Mucosa of gallbladder (tissue), 1 donor: ENCODE data around the gene THSD4. TPM values are rescaled to one million over a fixed set of nuclear protein-coding genes. Genes with fewer than 3 reads are reported as not detected.

Experiments used
- DNase-seq: peaks from one replicate; pipeline ENCODE4 v3.0.0-alpha.2; 2020; ENCODE audit warnings: low spot score
- total RNA-seq: library from RNA; stranded (reverse); gene quantifications from one replicate; pipeline ENCODE4 v1.2.1, GENCODE V29; 2021
- donor health status: DM: no; HTN: no; CAD: no.

The THSD4 gene
- total RNA-seq, 1 donor from 2014 or later = 71.2 TPM

DNA sequence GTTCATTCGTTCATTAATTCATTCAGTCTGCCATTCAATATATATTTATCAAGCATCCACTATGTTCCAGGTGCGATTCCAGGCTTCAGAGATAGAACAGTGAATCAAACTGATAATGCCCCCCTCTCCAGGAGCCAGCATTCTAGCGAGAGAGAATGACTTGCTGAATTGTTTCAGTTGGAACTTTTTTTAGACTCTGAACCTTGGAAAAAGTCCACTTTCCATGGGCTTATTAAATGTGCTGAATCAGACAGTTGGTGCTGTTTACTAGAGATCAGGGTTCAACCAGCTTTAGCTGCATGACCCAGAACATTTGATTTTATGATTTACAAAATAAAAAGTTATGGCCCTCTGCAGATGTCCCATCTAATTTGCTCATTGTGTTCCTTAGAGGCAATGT is 213.2 kb downstream of the THSD4 start:
- DNase-seq = no peak

- peak; percentile 21 for DNase-seq
Observed at GRCh38 chr15:71329041-71329440, 213.8 kb downstream of the THSD4 start.

GRCh38 chr15:71329497-71330260 is 214.4 kb downstream of the THSD4 start:
- peak; percentile 29 for DNase-seq

DNA sequence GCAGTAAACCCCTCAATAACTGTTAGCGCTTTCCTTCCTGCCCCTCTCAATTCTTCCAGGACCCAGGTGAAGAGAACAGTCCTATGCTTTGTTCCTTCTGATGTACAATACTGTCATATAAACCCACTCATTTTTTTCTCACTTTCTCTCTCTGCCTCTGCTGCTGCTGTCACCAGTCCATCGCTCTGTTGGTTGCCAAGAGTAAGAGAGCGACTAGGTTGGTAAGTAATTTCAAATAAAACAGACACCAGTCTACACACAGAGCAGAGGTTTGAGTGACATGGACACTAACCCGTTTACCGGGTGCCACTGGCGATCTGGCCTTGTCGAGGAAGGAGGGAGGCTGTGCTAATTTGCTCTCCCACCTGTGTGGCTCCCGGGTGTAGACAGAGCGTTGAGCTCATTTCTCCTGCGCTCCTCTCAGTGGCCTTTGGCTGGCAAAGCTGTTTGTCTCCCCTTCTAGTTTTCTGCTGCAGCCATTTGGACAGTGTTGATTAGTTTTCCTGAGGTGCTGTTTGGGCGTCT is 215.4 kb downstream of the THSD4 start:
- no peak for DNase-seq

- no peak for DNase-seq
Observed at GRCh38 chr15:71331173-71331572, 215.9 kb downstream of the THSD4 start.

DNA sequence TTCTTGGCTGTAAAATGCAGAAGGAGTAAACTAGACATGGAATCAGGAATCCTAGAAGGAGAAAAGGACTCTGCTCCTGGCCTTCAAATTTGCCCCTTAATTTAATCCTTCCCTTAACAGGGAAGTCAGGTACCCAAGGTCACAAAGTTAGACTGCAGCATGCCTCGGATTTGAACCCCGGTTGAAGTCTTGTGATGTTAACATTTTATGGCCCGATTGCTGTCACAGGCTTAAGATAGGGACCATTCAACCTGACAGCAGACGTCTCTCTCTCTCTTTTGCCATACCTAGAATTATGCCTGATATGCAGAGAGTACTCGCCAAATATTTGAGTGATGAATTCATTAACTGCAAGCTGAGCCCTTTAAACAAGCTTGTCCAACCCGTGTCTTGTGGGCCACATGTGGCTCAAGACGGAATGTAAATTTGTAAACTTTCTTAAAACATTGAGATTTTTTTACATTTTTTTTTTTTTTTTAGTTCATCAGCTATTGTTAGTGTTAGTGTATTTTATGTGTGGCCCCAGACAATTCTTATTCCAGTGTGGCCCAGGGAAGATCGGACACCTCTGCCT is 217.2 kb downstream of the THSD4 start:
- DNase-seq = no peak

DNA sequence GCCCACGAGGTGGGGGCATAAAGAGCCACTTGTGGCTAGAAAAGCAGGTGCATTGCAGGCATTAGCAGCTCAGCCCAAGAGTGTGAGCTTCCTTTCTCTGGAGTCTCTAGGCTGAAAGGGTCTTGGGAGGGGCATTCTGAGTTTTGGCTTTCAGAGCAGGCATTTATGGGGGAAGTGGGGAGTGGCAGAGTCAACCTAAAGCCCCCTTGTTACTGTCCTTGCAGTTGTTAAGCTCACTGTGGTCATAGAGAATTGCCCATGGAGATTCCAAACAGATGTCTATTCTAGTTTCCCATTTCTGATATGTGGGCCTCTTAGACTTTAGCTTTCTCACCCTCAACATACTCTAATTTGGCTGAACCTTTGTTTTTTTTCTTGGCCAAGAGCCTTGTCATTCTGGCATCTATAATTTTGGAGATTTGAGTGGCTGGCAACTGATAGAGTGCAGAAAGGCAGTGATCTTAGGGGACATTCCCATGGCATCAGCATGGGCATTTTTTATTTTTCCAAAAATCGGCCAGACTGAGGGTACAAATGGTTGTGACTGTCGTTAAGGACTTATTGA is 217.9 kb downstream of the THSD4 start:
- no peak for DNase-seq

DNA sequence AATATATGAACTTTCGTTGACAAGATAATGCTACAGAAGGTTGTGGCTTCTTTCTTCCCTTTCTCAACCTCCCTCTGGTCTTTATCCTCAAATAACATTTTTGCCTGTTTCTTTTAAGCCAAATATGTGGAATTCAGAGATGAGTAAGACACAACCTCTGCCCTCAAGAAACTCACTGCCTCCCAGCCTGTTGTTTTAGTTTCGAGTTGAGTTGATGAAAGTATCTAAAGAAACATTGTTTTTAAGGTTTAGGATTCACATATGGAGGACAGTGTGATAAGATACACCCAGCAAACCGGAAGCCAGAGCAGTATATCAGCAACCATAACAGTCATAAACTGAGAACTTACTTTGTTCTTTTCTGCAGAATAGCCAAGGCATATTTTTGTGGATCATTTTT is 218.6 kb downstream of the THSD4 start:
- no peak for DNase-seq

GRCh38 chr15:71334434-71334833 is 219.2 kb downstream of the THSD4 start:
- DNase-seq = no peak

- no peak for DNase-seq
Observed at GRCh38 chr15:71334873-71335272, 219.6 kb downstream of the THSD4 start.

DNA sequence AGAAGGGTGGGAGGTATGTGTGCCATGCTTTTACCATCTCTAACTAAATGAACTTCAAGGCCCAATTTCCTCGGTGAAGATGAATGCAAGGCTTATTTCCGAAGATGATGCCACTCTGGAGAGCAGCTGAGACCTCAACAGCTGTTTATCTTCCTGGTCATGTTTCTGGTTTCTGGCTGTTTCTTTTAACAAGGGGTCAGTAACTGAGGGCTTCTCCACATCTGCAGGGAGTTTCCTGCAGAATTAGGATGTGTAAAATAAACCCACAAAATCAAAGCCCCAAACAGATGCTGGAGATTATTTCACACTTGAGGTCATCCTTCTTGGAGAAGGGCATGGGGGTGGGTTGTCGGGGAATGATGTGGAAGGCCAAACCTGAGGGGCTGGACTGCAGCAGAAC is 220.3 kb downstream of the THSD4 start:
- no peak for DNase-seq

DNA sequence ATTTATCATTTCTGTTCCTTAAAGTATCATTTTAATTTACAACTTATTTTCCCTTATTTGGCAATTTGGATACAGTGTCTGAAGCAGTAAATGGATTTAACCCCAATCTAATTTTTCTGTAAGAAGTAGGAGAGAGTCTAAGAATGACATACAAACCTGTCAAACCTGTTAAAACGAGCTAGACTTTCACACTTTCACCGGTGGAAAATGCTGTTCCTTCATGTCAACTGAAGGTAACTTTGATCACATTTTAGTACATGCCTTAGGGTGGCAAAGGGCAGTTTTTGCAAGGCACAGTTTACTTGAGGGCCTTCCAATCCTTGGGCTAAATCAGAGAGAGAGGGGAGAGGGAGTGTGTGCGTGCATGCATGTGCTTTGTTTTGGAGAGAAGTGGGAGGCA is 221.4 kb downstream of the THSD4 start:
- DNase-seq = no peak

DNA sequence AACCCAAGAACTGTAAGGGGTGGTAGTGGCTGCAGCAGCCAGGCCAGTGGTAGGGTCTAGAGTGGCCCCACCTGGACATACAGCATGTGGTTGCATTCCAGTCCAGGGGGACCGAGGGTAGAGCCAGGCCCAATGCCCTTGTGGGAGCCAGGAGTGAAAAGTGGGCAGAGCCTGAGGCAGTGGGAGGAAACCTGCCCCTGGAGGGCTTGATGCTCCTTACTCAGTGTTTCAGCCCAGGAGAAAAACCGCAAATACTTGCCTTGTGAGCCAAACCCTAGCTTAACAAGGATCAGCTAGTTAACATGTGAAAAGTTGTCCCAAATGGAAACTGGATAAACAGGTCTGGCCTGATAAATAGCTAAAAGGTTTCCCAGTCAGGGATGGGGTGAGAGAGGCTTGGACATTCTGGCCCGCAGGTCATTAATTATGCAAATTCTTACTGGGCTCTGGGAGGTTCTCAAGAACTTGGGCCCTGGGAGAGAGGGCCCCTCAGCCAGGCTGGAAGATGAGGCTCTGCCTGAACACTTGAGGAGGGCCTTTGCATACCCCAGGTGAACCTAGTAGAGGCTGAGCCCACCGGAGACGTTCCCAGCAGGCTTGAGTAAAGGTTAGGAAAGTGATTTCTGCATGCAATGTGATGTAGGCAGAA is 222.1 kb downstream of the THSD4 start:
- no peak for DNase-seq

- no peak for DNase-seq
Observed at GRCh38 chr15:71338265-71338664, 223.0 kb downstream of the THSD4 start.

- no peak for DNase-seq
Observed at GRCh38 chr15:71338827-71339542, 223.7 kb downstream of the THSD4 start.

DNA sequence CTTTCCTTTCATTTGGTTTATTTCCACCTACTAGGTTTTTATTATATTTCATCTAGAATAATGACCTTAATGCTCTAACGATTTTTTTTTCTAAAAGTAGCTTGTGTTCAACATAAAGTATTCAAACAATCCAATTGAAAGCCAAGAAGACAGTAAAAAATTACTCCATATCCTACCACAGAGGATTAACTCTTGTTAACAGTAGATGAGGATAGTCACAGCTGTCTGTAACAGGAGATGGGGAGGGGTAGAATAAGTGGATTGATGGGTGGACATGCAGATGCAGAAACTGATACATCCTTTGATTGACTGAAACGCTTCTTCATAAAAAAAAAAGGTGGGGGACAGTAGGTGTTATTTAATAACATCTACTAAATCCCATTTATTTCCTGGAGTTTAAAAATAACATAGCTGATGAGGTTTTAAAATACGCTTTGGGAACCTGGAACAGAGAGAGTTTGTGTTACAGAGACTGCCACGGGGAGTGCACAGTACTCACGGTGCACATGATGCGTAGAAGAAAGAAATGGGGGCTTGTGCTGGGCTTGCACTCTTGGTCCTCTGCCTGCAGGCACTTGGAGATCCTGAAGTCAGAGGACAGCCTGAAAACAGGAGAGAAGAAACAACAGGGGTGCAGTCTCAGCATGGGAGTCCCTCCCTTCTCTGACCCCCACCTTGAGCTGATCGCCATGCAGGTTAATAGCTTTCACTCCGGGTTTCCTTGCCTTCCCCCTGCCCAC is 226.7 kb downstream of the THSD4 start:
- no peak for DNase-seq

GRCh38 chr15:71342658-71343057 is 227.4 kb downstream of the THSD4 start:
- DNase-seq = no peak

GRCh38 chr15:71344316-71344715 is 229.0 kb downstream of the THSD4 start:
- DNase-seq = no peak

GRCh38 chr15:71345186-71345585 is 229.9 kb downstream of the THSD4 start:
- no peak for DNase-seq

- DNase-seq = no peak
Observed at GRCh38 chr15:71346464-71346863, 231.2 kb downstream of the THSD4 start.

DNA sequence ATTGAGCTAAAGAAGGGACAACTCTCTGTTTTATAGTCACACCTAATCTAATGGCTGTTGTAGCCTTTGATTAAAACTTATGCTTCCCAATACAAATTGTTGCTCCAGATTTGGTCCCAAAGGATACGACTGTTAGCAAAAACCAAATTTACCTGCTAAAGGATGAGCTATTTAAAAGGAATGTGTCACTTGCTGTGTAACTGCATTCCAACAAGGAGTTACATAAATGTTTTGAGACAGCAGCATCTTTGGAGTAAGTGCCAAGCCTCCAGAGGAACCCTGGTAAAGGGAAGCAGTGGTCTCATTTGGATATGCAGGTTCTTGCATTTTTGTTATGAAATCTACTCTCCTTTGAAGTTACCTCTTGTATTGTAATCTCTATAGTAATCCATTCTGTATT is 233.3 kb downstream of the THSD4 start:
- no peak for DNase-seq
